ENCODE data around the gene DCAF8. TPM values are rescaled to one million over a fixed set of nuclear protein-coding genes. Genes with fewer than 3 reads are reported as not detected.

DCAF8 gene
- total RNA-seq, 1 donor from 2014 or later = 107 TPM

DNA sequence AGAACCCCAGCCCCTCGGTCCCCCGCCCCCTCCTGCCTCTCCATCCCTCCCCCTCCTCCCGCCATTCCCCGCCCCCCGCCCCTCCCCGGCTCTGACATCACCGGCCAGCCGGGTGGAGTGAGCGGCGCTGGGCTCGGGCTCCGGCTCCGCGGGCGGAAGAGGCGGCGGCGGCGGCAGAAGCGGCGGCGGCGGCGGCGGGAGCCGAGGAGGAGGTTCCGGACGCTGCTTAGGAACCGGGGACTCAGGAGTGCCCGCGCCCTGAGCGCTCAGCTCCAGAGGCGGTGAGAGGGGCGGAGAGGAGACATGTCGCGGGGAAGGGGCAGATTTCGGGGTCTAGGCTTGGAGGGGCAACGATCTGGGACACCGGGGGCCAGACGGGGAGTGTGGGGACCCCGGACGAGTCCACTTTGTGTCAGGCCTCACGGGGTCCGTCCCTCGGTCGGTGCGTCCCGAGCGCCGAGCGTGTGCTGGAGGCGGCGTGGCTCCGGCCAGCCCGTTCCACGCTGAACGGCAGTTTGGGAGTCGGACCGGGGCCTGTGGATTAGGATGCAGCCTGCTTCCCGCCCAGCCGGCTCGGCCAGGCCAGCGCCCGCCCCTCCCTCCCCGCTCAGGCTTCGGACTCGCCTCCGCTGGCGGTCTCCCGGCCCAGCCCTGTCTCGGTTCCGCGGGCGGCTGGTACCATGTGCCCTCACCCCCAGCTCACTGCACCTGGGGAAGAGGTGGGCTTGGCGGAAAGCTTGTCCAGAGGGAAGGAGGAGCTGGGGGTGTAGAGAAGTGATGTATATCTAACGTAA, 56.9 kb downstream of the DCAF8 start, which contains the start of gene PEA15:
TSS of gene PEA15 (plus strand) at position 143 of the 794 bp plus-strand sequence. CDS start 6,161 bp downstream, outside the sequence.
- Histone ChIP-seq H3K27me3 (ENCODE audit: insufficient read depth, low read length) (no peaks in the 10 kb centered on the region), H3K9ac (ENCODE audit: low read length) (peak within 1 kb of the TSS; percentile 99), H3K4me1 (ENCODE audit: insufficient read depth, low read length) (peaks cover 44% of the 10 kb centered on the region), H3K4me2 (ENCODE audit: low read length) (peak within 1 kb of the TSS; percentile 93), H3K36me3 (ENCODE audit: insufficient read depth, low read length) (peaks cover 13% of the 10 kb centered on the region), H2AFZ (ENCODE audit: low read depth, low read length) (peak within 1 kb of the TSS; percentile 47), H4K20me1 (ENCODE audit: insufficient read depth, low read length) (peaks cover 40% of the 10 kb centered on the region), H3K4me3 (ENCODE audit: insufficient read depth, low read depth, low read length) (peak within 1 kb of the TSS; percentile 88), H3K9me3 (ENCODE audit: insufficient read depth, low read depth, low read length) (no peaks in the 10 kb centered on the region), H3K79me2 (ENCODE audit: insufficient read depth, low read length) (peaks cover 48% of the 10 kb centered on the region), H3K27ac (ENCODE audit: low read depth, low read length) (peak within 1 kb of the TSS; percentile 96)
- H3K4me1 Mint-ChIP-seq (ENCODE audit: low read depth, unreplicated experiment) = peaks cover 50% of the 10 kb centered on the region
- H3K36me3 Mint-ChIP-seq (ENCODE audit: low read depth, unreplicated experiment) = peaks cover 28% of the 10 kb centered on the region
- H3K27me3 Mint-ChIP-seq (ENCODE audit: low read depth, unreplicated experiment) = no peaks in the 10 kb centered on the region
- H3K27ac Mint-ChIP-seq (ENCODE audit: unreplicated experiment) = peak within 1 kb of the TSS; percentile 93
- TF ChIP-seq EZH2 (IDR thresholded peaks at IDR 0.05; ENCODE audit: insufficient read depth, low read length) = no peak
- TF ChIP-seq CTCF (IDR thresholded peaks at IDR 0.05; ENCODE audit: insufficient read depth, low read depth, low read length) = no peak
- DNase-seq (ENCODE audit: low read depth) (no peak), FAIRE-seq (no peak)
- peak within 1 kb of the TSS; percentile 88 for H3K4me3 Mint-ChIP-seq (ENCODE audit: unreplicated experiment)
- no peaks in the 10 kb centered on the region for H3K9me3 Mint-ChIP-seq (ENCODE audit: unreplicated experiment)

DNA sequence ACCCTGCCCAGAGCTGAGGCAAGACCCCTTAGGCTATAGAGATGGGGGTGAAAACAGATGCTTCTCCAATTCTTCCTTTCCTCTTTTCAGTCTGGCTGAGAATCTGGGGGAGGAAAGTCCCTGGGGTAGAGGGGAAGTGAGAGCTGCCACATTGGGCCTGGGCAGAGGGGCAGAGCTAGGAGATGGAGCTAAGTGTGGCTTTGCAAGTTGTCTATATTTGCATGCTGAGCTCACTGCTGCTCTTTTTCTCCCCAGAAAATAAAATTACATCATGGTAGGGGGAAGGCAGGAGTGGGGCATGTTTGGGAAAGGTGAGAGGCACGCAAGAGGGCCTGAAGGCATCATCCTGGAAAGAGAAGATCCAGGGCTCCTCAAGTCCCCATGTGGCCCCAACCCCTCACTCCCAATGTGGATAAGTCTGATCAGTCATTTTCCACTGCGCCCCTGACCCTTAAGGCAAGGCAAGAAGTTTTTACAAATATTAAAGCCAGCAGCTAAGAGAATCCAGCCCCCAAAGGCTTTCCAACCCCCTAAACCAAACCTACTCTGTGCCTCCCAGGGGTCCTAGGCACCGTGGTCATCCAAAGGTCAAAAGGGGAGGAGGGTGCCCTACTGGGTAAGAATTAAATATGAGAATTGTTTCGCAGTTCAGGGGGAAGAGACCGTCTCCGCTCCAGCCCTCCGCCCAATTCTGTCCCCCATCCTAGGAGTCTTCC, 57.7 kb downstream of the DCAF8 start:
- peaks cover 22% of the 10 kb centered on the region for H3K36me3 Mint-ChIP-seq (ENCODE audit: low read depth, unreplicated experiment)
- H3K4me2 ChIP-seq (ENCODE audit: low read length) = peak overlapping the region; percentile 81
- peaks cover 43% of the 10 kb centered on the region for H3K4me1 Mint-ChIP-seq (ENCODE audit: low read depth, unreplicated experiment)
- DNase-seq (ENCODE audit: low read depth) (no peak), FAIRE-seq (no peak)
- TF ChIP-seq CTCF (IDR thresholded peaks at IDR 0.05; ENCODE audit: insufficient read depth, low read depth, low read length) (no peak), EZH2 (IDR thresholded peaks at IDR 0.05; ENCODE audit: insufficient read depth, low read length) (no peak)
- peaks cover 8% of the 10 kb centered on the region for H3K36me3 ChIP-seq (ENCODE audit: insufficient read depth, low read length)
- H2AFZ ChIP-seq (ENCODE audit: low read depth, low read length) = no peak overlapping the region
- peaks cover 36% of the 10 kb centered on the region for H3K4me1 ChIP-seq (ENCODE audit: insufficient read depth, low read length)
- peaks cover 40% of the 10 kb centered on the region for H3K79me2 ChIP-seq (ENCODE audit: insufficient read depth, low read length)
- H3K27ac ChIP-seq (ENCODE audit: low read depth, low read length) = peak overlapping the region; percentile 34
- peak overlapping the region; percentile 93 for H3K27ac Mint-ChIP-seq (ENCODE audit: unreplicated experiment)
- peaks cover 32% of the 10 kb centered on the region for H4K20me1 ChIP-seq (ENCODE audit: insufficient read depth, low read length)
- peaks cover 2% of the 10 kb centered on the region for H3K27me3 Mint-ChIP-seq (ENCODE audit: low read depth, unreplicated experiment)
- peak overlapping the region; percentile 88 for H3K4me3 Mint-ChIP-seq (ENCODE audit: unreplicated experiment)
- H3K9me3 ChIP-seq (ENCODE audit: insufficient read depth, low read depth, low read length) = no peaks in the 10 kb centered on the region
- H3K9me3 Mint-ChIP-seq (ENCODE audit: unreplicated experiment) = no peaks in the 10 kb centered on the region
- peak overlapping the region; percentile 52 for H3K9ac ChIP-seq (ENCODE audit: low read length)
- H3K27me3 ChIP-seq (ENCODE audit: insufficient read depth, low read length) = no peaks in the 10 kb centered on the region
- no peak overlapping the region for H3K4me3 ChIP-seq (ENCODE audit: insufficient read depth, low read depth, low read length)

All from astrocyte (in vitro differentiated cells and primary cell).